MG63 (cell line): ENCODE measurements around the gene YTHDF2. TPM values are rescaled to one million over a fixed set of nuclear protein-coding genes. Genes with fewer than 3 reads are reported as not detected.
"Not testable (repeated sequence)": the region's sequence is repeated elsewhere in the genome, so short reads cannot be mapped to it uniquely, and the experiment has no call there.

Experiments used
- DNase-seq: peaks from one replicate; pipeline ENCODE4 v3.0.0-alpha.2; 2020
- H3K27me3 ChIP-seq: fragments of 250-450 bp; sonication (Bioruptor Pico); 2 replicates; pipeline ENCODE4 v1.5.1; 2020; ENCODE audit warnings: mild to moderate bottlenecking, moderate library complexity
- H3K36me3 ChIP-seq: fragments of 250-450 bp; sonication (Bioruptor Pico); 2 replicates; pipeline ENCODE4 v1.5.1; 2020; ENCODE audit warnings: mild to moderate bottlenecking, moderate library complexity
- H3K4me3 ChIP-seq: fragments of 250-450 bp; sonication (Bioruptor Pico); 2 replicates; pipeline ENCODE4 v1.5.1; 2020; ENCODE audit warnings: mild to moderate bottlenecking, moderate library complexity
- H3K9me3 ChIP-seq: fragments of 250-450 bp; sonication (Bioruptor Pico); 2 replicates; pipeline ENCODE4 v1.5.1; 2020; ENCODE audit warnings: mild to moderate bottlenecking, moderate library complexity
- total RNA-seq: library from RNA; depleted of rRNA; stranded (reverse); fragments of >200 nt; shearing (Covaris generic); gene quantifications from 2 replicates; pipeline ENCODE4 v1.2.3, GENCODE V29; 2014; ENCODE audit warnings: low replicate concordance

YTHDF2 gene
- total RNA-seq, 1 experiment from 2014 or later = 72.2 TPM

- H3K4me3 ChIP-seq, H3K27me3 ChIP-seq, H3K9me3 ChIP-seq: not testable (repeated sequence)
- peaks cover 71% of the 10 kb centered on the region for H3K36me3 ChIP-seq
- peak; percentile 3 for DNase-seq
Observed at GRCh38 chr1:28750771-28751294, 14.1 kb downstream of the YTHDF2 start.

GRCh38 chr1:28751315-28752060, 14.7 kb downstream of the YTHDF2 start:
- no peaks in the 10 kb centered on the region for H3K27me3 ChIP-seq

GRCh38 chr1:28755701-28756100, 19.0 kb downstream of the YTHDF2 start:
- Histone ChIP-seq H3K4me3 (no peak overlapping the region), H3K36me3 (peaks cover 82% of the 10 kb centered on the region), H3K9me3 (no peaks in the 10 kb centered on the region), H3K27me3 (no peaks in the 10 kb centered on the region)
- DNase-seq = no peak

More at GRCh38 chr1:28751315-28752060, 14.7 kb downstream of the YTHDF2 start:
- H3K9me3 ChIP-seq = no peaks in the 10 kb centered on the region
- H3K4me3 ChIP-seq = no peak overlapping the region
- H3K36me3 ChIP-seq = peaks cover 72% of the 10 kb centered on the region
- DNase-seq = no peak

GRCh38 chr1:28756846-28757245, 20.1 kb downstream of the YTHDF2 start:
- Histone ChIP-seq H3K36me3 (peaks cover 87% of the 10 kb centered on the region), H3K27me3 (no peaks in the 10 kb centered on the region), H3K4me3 (no peak overlapping the region), H3K9me3 (no peaks in the 10 kb centered on the region)
- no peak for DNase-seq

- DNase-seq = no peak
- Histone ChIP-seq H3K27me3 (no peaks in the 10 kb centered on the region), H3K4me3 (no peak overlapping the region), H3K9me3 (no peaks in the 10 kb centered on the region), H3K36me3 (peaks cover 83% of the 10 kb centered on the region)
Observed at GRCh38 chr1:28758420-28758819, 21.7 kb downstream of the YTHDF2 start.

- no peaks in the 10 kb centered on the region for H3K27me3 ChIP-seq
Observed at GRCh38 chr1:28759257-28759656, 22.5 kb downstream of the YTHDF2 start.

GRCh38 chr1:28761189-28761588, 24.4 kb downstream of the YTHDF2 start:
- no peak for DNase-seq
- peaks cover 74% of the 10 kb centered on the region for H3K36me3 ChIP-seq
- no peak overlapping the region for H3K4me3 ChIP-seq
- H3K27me3 ChIP-seq = no peaks in the 10 kb centered on the region
- no peaks in the 10 kb centered on the region for H3K9me3 ChIP-seq

More at GRCh38 chr1:28759257-28759656, 22.5 kb downstream of the YTHDF2 start:
- Histone ChIP-seq H3K36me3 (peaks cover 76% of the 10 kb centered on the region), H3K4me3 (no peak overlapping the region), H3K9me3 (no peaks in the 10 kb centered on the region)
- no peak for DNase-seq

- no peaks in the 10 kb centered on the region for H3K27me3 ChIP-seq
- H3K9me3 ChIP-seq = no peaks in the 10 kb centered on the region
- no peak for DNase-seq
- H3K36me3 ChIP-seq = peaks cover 62% of the 10 kb centered on the region
- no peak overlapping the region for H3K4me3 ChIP-seq
Observed at GRCh38 chr1:28766532-28767183, 29.9 kb downstream of the YTHDF2 start.

GRCh38 chr1:28770601-28771165, 33.9 kb downstream of the YTHDF2 start:
- no peak for DNase-seq
- H3K27me3 ChIP-seq = no peaks in the 10 kb centered on the region

GRCh38 chr1:28771921-28772320, 35.2 kb downstream of the YTHDF2 start:
- peaks cover 71% of the 10 kb centered on the region for H3K36me3 ChIP-seq
- not testable (repeated sequence) for H3K4me3 ChIP-seq, H3K9me3 ChIP-seq, DNase-seq, H3K27me3 ChIP-seq

More at GRCh38 chr1:28770601-28771165, 33.9 kb downstream of the YTHDF2 start:
- H3K36me3 ChIP-seq = peaks cover 77% of the 10 kb centered on the region
- H3K4me3 ChIP-seq = no peak overlapping the region
- no peaks in the 10 kb centered on the region for H3K9me3 ChIP-seq

- Histone ChIP-seq H3K27me3 (no peaks in the 10 kb centered on the region), H3K9me3 (no peaks in the 10 kb centered on the region), H3K4me3 (no peak overlapping the region), H3K36me3 (peaks cover 66% of the 10 kb centered on the region)
- DNase-seq = no peak
Observed at GRCh38 chr1:28773105-28773504, 36.4 kb downstream of the YTHDF2 start.

- H3K9me3 ChIP-seq = no peaks in the 10 kb centered on the region
- no peaks in the 10 kb centered on the region for H3K27me3 ChIP-seq
- H3K36me3 ChIP-seq = peaks cover 49% of the 10 kb centered on the region
- no peak for DNase-seq
- no peak overlapping the region for H3K4me3 ChIP-seq
Observed at GRCh38 chr1:28775121-28775942, 38.6 kb downstream of the YTHDF2 start.

GRCh38 chr1:28776341-28776740, 39.6 kb downstream of the YTHDF2 start:
- no peaks in the 10 kb centered on the region for H3K27me3 ChIP-seq
- no peak for DNase-seq

GRCh38 chr1:28778021-28778420, 41.3 kb downstream of the YTHDF2 start:
- Histone ChIP-seq H3K9me3 (no peaks in the 10 kb centered on the region), H3K4me3 (no peak overlapping the region), H3K36me3 (peaks cover 26% of the 10 kb centered on the region), H3K27me3 (no peaks in the 10 kb centered on the region)
- DNase-seq = no peak

More at GRCh38 chr1:28776341-28776740, 39.6 kb downstream of the YTHDF2 start:
- peaks cover 40% of the 10 kb centered on the region for H3K36me3 ChIP-seq
- no peak overlapping the region for H3K4me3 ChIP-seq
- H3K9me3 ChIP-seq = no peaks in the 10 kb centered on the region

GRCh38 chr1:28779751-28780408, 43.1 kb downstream of the YTHDF2 start:
- no peak for DNase-seq
- Histone ChIP-seq H3K9me3 (no peaks in the 10 kb centered on the region), H3K36me3 (peaks cover 10% of the 10 kb centered on the region), H3K27me3 (no peaks in the 10 kb centered on the region), H3K4me3 (no peak overlapping the region)

GRCh38 chr1:28781305-28781704, 44.6 kb downstream of the YTHDF2 start:
- Histone ChIP-seq H3K4me3 (no peak overlapping the region), H3K9me3 (no peaks in the 10 kb centered on the region), H3K27me3 (no peaks in the 10 kb centered on the region), H3K36me3 (0 out of 2 replicates have a peak, but pooled peaks cover under 1% of the 10 kb centered on the region)
- DNase-seq = no peak
